HL-60 (cell line): ENCODE data around the gene ANGPT4.

Experiments used
- GABPA ChIP-seq: IDR thresholded peaks from 2 replicates; pipeline ENCODE4 v1.6.1; 2012; ENCODE audit warnings: low read depth
- POLR2AphosphoS5 ChIP-seq: IDR thresholded peaks from 2 replicates; pipeline ENCODE4 v1.6.1; 2012; ENCODE audit warnings: low read depth
- SPI1 ChIP-seq: IDR thresholded peaks from 2 replicates; pipeline ENCODE4 v1.6.1; 2012; ENCODE audit warnings: low read depth, mild to moderate bottlenecking, borderline replicate concordance
- TF ChIP-seq, protein P1 (sequence below): IDR thresholded peaks from 2 replicates; pipeline ENCODE4 v1.6.1; 2012; ENCODE audit warnings: low read depth; ENCODE audit not compliant: insufficient replicate concordance
- TF ChIP-seq, protein P2 (sequence below): IDR thresholded peaks from one replicate; pipeline ENCODE4 v1.5.1; 2011; ENCODE audit warnings: low read length, control low read depth, inconsistent platforms; ENCODE audit not compliant: insufficient read depth

DNA sequence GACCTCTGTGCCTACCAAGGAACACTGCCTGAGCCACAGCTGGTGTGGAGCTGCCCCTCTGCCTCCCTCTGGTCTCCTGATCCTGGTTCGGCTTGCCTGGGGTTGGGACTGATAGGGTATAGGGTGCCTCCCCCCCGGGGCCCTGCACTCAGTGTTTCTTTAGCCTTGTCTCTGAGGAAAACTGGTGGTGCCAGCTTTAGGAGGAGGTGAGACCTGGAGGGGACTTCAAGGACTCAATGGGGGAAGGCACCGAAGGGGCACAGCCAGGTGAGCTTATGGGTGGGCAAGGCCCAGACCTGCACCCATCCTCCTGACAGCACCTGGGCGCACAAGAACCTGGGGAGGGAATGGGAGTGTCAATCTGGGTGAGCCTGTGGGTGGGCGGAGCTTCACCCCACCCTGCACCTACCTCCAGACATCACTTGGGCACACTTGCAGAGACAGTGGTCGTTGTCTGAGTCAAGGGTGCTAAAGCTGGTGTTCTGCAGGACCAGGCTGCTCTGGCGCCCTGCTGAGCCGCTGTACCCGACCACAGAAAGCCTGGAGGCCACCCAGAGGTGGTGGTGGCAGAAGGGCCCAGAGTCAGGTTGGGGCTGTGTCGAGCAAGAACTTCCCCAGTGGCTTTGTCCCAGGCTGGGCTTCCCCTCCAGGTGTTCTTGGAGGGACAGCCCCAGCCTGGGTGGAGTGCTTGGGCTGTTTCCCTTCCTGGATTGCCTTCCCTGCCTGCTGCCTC lies 42.1 kb downstream of the ANGPT4 start:
- TF ChIP-seq, protein P1, sequence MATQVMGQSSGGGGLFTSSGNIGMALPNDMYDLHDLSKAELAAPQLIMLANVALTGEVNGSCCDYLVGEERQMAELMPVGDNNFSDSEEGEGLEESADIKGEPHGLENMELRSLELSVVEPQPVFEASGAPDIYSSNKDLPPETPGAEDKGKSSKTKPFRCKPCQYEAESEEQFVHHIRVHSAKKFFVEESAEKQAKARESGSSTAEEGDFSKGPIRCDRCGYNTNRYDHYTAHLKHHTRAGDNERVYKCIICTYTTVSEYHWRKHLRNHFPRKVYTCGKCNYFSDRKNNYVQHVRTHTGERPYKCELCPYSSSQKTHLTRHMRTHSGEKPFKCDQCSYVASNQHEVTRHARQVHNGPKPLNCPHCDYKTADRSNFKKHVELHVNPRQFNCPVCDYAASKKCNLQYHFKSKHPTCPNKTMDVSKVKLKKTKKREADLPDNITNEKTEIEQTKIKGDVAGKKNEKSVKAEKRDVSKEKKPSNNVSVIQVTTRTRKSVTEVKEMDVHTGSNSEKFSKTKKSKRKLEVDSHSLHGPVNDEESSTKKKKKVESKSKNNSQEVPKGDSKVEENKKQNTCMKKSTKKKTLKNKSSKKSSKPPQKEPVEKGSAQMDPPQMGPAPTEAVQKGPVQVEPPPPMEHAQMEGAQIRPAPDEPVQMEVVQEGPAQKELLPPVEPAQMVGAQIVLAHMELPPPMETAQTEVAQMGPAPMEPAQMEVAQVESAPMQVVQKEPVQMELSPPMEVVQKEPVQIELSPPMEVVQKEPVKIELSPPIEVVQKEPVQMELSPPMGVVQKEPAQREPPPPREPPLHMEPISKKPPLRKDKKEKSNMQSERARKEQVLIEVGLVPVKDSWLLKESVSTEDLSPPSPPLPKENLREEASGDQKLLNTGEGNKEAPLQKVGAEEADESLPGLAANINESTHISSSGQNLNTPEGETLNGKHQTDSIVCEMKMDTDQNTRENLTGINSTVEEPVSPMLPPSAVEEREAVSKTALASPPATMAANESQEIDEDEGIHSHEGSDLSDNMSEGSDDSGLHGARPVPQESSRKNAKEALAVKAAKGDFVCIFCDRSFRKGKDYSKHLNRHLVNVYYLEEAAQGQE = no peak
- TF ChIP-seq, protein P2, sequence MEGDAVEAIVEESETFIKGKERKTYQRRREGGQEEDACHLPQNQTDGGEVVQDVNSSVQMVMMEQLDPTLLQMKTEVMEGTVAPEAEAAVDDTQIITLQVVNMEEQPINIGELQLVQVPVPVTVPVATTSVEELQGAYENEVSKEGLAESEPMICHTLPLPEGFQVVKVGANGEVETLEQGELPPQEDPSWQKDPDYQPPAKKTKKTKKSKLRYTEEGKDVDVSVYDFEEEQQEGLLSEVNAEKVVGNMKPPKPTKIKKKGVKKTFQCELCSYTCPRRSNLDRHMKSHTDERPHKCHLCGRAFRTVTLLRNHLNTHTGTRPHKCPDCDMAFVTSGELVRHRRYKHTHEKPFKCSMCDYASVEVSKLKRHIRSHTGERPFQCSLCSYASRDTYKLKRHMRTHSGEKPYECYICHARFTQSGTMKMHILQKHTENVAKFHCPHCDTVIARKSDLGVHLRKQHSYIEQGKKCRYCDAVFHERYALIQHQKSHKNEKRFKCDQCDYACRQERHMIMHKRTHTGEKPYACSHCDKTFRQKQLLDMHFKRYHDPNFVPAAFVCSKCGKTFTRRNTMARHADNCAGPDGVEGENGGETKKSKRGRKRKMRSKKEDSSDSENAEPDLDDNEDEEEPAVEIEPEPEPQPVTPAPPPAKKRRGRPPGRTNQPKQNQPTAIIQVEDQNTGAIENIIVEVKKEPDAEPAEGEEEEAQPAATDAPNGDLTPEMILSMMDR = no peak
- TF ChIP-seq POLR2AphosphoS5 (no peak), GABPA (no peak), SPI1 (no peak)
